Hepatocyte (in vitro differentiated cells): ENCODE measurements around the gene CLTB. TPM values are rescaled to one million over a fixed set of nuclear protein-coding genes. Genes with fewer than 3 reads are reported as not detected.

Source experiments
- DNase-seq: peaks from one replicate; pipeline ENCODE4 v3.0.0-alpha.2; 2016; ENCODE audit warnings: low spot score
- H2AFZ ChIP-seq: fragments of 200-600 bp; sonication (generic); 2 replicates; pipeline ENCODE4 v1.6.0; 2016; ENCODE audit warnings: antibody characterized with exemption, mild to moderate bottlenecking
- H3K27ac ChIP-seq: fragments of 200-600 bp; sonication (generic); 2 replicates; pipeline ENCODE4 v1.5.1; 2016; ENCODE audit warnings: mild to moderate bottlenecking
- H3K27me3 ChIP-seq: fragments of 200-600 bp; sonication (generic); 2 replicates; pipeline ENCODE4 v1.6.1; 2016
- H3K36me3 ChIP-seq: fragments of 200-600 bp; sonication (generic); replicated peaks from 2 replicates; pipeline ENCODE4 v1.5.1; 2016; ENCODE audit warnings: low read depth; ENCODE audit not compliant: insufficient read depth
- H3K4me1 ChIP-seq: fragments of 200-600 bp; sonication (generic); 2 replicates; pipeline ENCODE4 v1.5.1; 2016; ENCODE audit warnings: mild to moderate bottlenecking, moderate library complexity; ENCODE audit not compliant: insufficient read depth
- H3K4me2 ChIP-seq: fragments of 200-600 bp; sonication (generic); 2 replicates; pipeline ENCODE4 v1.6.0; 2016
- H3K4me3 ChIP-seq: fragments of 200-600 bp; sonication (generic); 2 replicates; pipeline ENCODE4 v1.5.1; 2016; ENCODE audit warnings: mild to moderate bottlenecking
- H3K79me2 ChIP-seq: fragments of 200-600 bp; sonication (generic); 2 replicates; pipeline ENCODE4 v1.6.0; 2017; ENCODE audit warnings: mild to moderate bottlenecking
- H3K9me2 ChIP-seq: fragments of 200-600 bp; sonication (generic); replicated peaks from 2 replicates; pipeline ENCODE4 v1.6.0; 2017; ENCODE audit warnings: mild to moderate bottlenecking; ENCODE audit not compliant: insufficient read depth
- H3K9me3 ChIP-seq: fragments of 200-600 bp; sonication (generic); 2 replicates; pipeline ENCODE4 v1.5.1; 2016; ENCODE audit warnings: low read depth, mild to moderate bottlenecking
- H4K20me1 ChIP-seq: fragments of 200-600 bp; sonication (generic); 2 replicates; pipeline ENCODE4 v1.6.0; 2016; ENCODE audit warnings: mild to moderate bottlenecking; ENCODE audit not compliant: insufficient read depth, poor library complexity, severe bottlenecking
- CTCF ChIP-seq: fragments of 200-600 bp; sonication (generic); IDR thresholded peaks from 2 replicates; pipeline ENCODE4 v1.5.1; 2016; ENCODE audit warnings: antibody characterized with exemption, mild to moderate bottlenecking; ENCODE audit not compliant: poor library complexity
- EZH2 ChIP-seq: fragments of 200-600 bp; sonication (generic); IDR thresholded peaks from 2 replicates; pipeline ENCODE4 v1.6.1; 2016; ENCODE audit warnings: antibody characterized with exemption, mild to moderate bottlenecking, borderline replicate concordance
- EZH2phosphoT487 ChIP-seq: fragments of 200-600 bp; sonication (generic); IDR thresholded peaks from one replicate; pipeline ENCODE4 v1.6.1; 2018; ENCODE audit warnings: antibody characterized with exemption, mild to moderate bottlenecking, low read depth, moderate library complexity; ENCODE audit not compliant: unreplicated experiment, severe bottlenecking
- WGBS: methylation state at CpG from one replicate; pipeline ENCODE4 v1.1.6; 2016; ENCODE audit warnings: low lambda C conversion rate; ENCODE audit errors: missing lambda C conversion rate; 5-methylcytosine and 5-hydroxymethylcytosine counted together
- polyA plus RNA-seq: library from polyadenylated mRNA; unstranded; fragments of >200 nt; fragmentation: Nextera tagmentation; extraction: Ambion mirVana; gene quantifications from 2 replicates; pipeline ENCODE4 v1.2.1, GENCODE V29; 2016
- total RNA-seq: library from RNA; depleted of rRNA; stranded (reverse); fragments of >200 nt; gene quantifications from 2 replicates; pipeline ENCODE4 v1.2.3, GENCODE V29; 2014

Gene CLTB
- total and polyA plus RNA-seq, 2 experiments from 2014 or later = 131 to 284 TPM

GRCh38 chr5:176447978-176448608 lies 31.8 kb upstream of the CLTB start, which contains the start of gene FAF2:
Gene FAF2, plus strand, starts transcription at chr5:176448385. Its CDS starts 23 bp downstream, at chr5:176448408.
- H3K36me3 ChIP-seq = no peaks in the 10 kb centered on the region
- peaks cover 28% of the 10 kb centered on the region for H4K20me1 ChIP-seq
- H3K4me2 ChIP-seq = peak within 1 kb of the TSS; percentile 95
- H3K9me3 ChIP-seq = no peaks in the 10 kb centered on the region
- no peaks in the 10 kb centered on the region for H3K9me2 ChIP-seq
- H3K79me2 ChIP-seq = peaks cover 53% of the 10 kb centered on the region
- H3K27ac ChIP-seq = peak within 1 kb of the TSS; percentile 99
- peak within 1 kb of the TSS; percentile 43 for H2AFZ ChIP-seq
- WGBS = 2% methylated on average over 37 of the region's 50 CpGs
- no peaks in the 10 kb centered on the region for H3K27me3 ChIP-seq
- DNase-seq = peak; percentile 98
- peak within 1 kb of the TSS; percentile 92 for H3K4me3 ChIP-seq
- H3K4me1 ChIP-seq = peaks cover 18% of the 10 kb centered on the region
- TF ChIP-seq CTCF (peak; percentile 100), EZH2 (no peak)

GRCh38 chr5:176447591-176447977 lies 31.2 kb upstream of the CLTB start:
- H3K4me2 ChIP-seq = peak overlapping the region; percentile 95
- TF ChIP-seq CTCF (no peak), EZH2phosphoT487 (no peak), EZH2 (no peak)
- no peak for DNase-seq
- under 1% methylated on average over 34 of the region's 34 CpGs for WGBS
- H3K27me3 ChIP-seq = no peaks in the 10 kb centered on the region
- H3K9me2 ChIP-seq = no peaks in the 10 kb centered on the region
- no peaks in the 10 kb centered on the region for H3K36me3 ChIP-seq
- peak overlapping the region; percentile 97 for H3K27ac ChIP-seq
- peak overlapping the region; percentile 43 for H2AFZ ChIP-seq
- peak overlapping the region; percentile 47 for H3K4me3 ChIP-seq
- H3K4me1 ChIP-seq = peaks cover 18% of the 10 kb centered on the region
- H3K9me3 ChIP-seq = no peaks in the 10 kb centered on the region
- H4K20me1 ChIP-seq = peaks cover 23% of the 10 kb centered on the region
- H3K79me2 ChIP-seq = peaks cover 48% of the 10 kb centered on the region

GRCh38 chr5:176446884-176447590 lies 30.7 kb upstream of the CLTB start:
- Histone ChIP-seq H3K79me2 (peaks cover 42% of the 10 kb centered on the region), H3K27me3 (no peaks in the 10 kb centered on the region), H3K4me1 (peaks cover 18% of the 10 kb centered on the region), H4K20me1 (peaks cover 18% of the 10 kb centered on the region), H3K9me2 (no peaks in the 10 kb centered on the region), H2AFZ (peak overlapping the region; percentile 43), H3K9me3 (no peaks in the 10 kb centered on the region), H3K4me2 (peak overlapping the region; percentile 95), H3K4me3 (peak overlapping the region; percentile 47), H3K36me3 (no peaks in the 10 kb centered on the region), H3K27ac (peak overlapping the region; percentile 97)
- WGBS = 18% methylated on average over 27 of the region's 27 CpGs
- DNase-seq = no peak
- no peak for TF ChIP-seq EZH2phosphoT487
- no peak for TF ChIP-seq CTCF
- TF ChIP-seq EZH2 = no peak
